ENCODE results near the gene CLEC3A.
"Not testable (repeated sequence)": the region's sequence is repeated elsewhere in the genome, so short reads cannot be mapped to it uniquely, and the experiment has no call there.

The CLEC3A gene

DNA sequence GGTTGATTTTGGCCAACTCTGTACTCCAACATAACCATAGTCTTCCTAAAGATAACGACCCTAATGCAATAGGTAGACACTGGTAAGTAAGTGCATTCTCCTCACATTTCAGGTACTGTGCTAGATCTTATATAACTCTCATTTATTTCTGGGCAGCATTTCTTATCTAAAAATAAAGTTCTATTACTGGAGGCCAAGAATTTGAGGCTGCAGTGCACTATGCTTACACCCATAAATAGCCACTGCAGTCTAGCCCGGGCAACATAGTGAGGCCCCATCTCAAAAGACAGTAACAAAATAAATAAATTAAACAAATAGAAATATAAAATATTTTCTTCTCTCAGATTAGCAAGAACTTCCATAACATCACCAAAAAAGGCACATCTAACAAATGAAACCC is 12.7 kb downstream of the CLEC3A start:
- DNase-seq = no peak

DNA sequence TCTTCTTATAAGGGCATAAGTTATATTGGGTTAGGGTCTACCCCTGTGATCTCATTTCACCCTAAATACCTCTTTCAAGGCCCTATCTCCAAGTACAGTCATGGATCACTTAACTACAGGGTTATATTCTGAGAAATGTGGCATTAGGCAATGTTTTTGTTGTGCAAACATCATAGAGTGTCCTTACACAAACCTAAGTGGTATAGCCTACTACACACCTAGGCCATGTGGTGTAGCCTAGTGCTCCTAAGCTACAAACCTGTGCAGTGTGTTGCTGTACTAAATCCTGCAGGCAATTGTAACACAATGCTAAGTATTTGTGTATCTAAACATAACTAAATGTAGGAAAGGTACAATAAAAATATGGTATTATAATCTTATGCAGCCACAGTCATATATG is 18.0 kb downstream of the CLEC3A start:
- DNase-seq = no peak

DNA sequence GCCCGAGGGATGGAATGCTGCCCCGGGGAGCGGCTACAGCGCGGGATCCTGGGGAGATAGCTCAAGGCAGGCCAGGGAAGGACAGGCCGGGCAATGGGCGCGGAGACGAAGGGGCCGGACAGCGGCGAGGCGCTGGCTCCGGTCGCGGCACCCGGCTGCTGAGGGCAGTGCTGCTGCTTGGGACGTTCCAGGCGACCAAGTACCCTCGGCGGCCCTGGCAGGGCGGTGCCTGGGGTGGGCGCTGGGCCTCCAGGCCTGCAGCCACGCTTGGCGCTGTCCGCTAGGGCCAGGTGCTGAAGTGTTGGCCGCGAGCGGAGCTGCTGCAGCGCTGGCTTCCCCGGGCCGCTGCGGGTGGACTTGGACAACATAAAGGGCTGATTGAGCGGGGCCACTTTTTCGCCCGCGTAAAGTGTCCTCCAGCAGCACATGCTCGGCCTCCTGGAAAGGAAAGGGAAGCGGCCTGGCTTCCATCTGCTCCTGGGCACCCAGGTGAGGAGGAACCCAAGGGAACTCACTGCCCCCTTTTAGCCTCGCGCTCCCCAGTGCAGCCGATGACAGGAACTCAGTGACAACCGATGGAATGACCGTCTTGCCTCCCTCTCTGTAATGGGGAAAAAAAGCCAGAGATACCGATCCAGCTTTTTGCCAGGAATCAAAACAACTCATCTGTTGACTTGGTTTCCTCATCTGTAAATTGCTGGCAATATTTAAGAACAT is 23.7 kb downstream of the CLEC3A start:
- no peak for DNase-seq

DNA sequence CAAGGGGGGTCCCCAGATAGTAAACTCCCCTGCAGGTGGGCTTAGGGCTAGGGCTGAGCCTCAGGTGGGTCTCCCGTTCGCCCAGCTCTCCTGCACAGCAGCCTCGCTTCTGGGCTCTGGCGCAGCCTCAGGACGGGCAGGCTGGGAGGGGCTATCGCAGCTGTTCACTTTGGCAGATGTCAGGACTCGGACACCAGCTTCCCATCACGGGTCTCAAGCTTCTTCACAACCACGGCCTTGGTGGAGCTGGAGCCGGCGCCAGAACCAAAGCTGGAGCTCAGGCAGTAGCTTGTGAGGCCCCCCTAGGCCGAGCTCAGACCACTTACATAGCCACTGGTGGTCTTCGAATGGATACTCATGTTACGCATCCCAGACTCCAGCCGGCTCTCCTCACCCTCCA is 26.0 kb downstream of the CLEC3A start:
- DNase-seq = no peak

DNA sequence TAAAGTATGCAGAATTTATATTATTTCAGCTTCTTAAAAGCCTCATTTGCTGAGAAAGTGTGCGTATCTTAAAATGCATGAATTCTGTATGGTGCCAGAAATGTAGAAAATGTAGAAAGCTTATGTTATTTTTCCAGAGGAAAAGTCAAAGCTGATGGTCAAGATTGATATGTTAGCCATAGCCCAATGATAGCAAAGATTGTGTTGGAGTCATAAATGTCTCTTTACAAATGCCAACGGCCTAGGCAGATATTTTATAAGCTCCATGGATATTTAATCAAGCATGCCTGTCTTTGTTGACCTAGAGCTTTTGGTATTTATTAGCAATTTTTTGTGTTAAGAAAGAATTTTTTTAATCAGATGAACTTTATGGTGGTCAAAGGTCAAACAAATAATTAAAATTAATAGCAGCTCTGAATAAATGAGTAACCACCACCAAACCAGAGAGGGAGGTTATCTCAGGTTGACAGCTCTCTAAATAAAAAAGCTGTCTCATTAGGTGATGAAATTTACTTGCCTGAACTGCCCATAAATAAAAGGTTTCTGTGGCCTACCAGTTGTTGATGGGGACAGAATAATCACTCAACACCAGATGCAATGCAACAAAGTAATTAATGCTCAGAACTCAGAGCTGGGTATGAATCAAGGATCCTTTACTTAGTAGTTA is 28.5 kb downstream of the CLEC3A start:
- no peak for DNase-seq

DNA sequence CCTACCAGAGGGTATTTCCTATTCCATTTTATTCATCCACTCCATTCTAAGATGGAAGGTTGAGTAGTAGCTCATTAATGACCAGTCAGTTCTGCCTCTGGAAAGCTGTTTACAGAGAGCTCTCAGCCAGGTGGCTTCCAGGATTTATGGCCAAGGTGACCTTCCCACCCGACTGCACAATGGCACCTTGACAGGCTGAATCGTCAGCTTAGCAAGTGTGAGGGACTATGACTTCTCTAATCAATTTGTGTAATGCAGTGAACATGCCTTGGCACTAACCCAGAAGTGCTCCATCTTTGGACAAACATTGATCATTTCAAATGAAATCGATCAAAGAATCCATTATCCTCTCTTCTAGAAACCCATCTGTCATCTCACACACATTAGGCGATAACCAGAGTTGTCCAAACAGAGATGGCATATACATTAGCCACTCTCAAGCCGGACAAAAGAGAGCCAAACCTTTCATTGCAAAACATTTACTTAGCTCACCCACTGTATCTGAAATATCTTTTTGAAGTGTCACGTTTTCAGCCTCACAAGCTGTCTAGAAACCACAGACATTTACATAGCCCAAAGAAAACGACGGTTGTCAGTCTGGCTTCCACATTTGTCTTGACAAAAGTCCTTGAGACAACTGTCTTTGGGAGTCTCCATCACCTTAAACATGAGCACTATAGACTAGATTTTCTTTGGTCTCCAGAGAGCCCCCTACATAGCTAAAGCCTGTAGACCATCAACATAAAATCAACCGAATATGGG is 35.6 kb downstream of the CLEC3A start:
- DNase-seq = peak; percentile 90

DNA sequence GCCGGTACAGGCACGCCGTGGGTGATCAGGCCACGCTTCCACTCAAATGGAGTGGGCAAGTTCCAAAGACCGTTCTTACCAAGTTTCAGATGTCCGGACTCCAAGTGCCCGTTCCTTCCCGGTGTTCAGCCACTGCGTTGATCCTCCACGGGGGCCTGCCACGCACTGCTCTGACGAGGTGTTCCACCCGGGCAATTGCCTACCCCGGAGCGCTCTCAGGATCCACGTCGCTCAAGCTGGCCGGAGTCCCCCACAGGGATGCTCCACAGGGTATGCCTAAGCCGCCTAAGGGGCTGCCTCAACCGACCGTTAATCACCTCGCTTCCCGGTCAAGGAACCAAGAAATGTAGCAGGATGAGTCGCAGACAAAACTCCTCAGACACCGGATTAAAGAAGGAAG is 37.5 kb downstream of the CLEC3A start:
- DNase-seq = not testable (repeated sequence)

DNA sequence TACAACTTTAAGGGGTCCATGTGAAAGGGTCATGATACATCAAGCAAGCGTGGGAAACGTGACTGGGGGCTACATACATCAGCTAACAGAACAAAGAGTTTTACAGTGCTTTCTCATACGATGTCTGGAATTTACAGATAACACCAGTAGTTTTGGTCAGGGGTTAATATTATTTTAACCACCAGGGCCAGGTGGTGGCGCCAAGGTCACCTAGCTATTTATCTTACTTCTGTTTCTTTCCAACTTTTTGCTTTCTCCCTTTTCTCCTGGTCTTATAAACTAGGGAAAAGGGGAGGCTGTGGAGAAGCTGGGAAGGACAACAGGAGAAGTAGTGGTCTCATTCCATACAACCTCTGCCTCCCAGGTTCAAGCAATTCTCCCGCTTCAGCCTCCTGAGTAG is 37.9 kb downstream of the CLEC3A start:
- no peak for DNase-seq

DNA sequence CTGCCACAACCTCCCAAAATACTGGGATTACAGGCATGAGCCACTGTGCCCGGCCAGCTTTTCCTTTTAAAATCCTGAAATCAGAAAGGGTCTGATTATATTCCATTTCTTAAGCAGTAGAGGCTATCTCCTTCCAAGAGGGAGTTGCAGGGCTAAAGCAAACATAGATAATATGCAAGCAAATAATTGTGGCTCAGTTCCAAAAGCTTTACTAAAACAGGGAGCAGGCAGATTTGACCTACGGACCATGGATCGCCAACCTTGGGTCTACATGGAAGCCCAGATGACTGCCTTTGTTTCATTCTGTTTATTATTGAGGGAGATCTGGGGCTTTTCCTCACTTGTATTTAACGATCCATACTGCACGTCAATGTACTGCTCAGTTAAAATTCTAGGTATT is 38.5 kb downstream of the CLEC3A start:
- no peak for DNase-seq

DNA sequence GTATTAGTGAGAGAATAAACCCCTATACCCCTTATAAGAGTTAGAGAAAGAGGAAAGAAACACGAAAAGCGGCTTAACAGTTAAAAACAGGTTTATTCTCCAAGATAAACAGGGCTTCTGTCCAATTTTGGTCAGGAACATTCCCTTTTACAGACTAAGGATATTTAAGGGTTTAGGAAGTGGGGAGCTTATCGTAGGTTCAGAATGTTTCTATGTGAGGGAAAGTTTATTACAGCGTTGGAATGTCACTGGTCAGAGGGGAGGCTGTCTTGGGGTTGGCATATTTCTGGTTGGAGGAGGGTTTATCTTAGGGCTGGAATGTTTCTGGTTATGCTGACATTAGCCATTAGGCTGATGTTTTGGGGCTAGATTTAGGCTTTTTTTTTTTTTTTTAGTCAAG is 43.0 kb downstream of the CLEC3A start:
- DNase-seq = no peak

DNA sequence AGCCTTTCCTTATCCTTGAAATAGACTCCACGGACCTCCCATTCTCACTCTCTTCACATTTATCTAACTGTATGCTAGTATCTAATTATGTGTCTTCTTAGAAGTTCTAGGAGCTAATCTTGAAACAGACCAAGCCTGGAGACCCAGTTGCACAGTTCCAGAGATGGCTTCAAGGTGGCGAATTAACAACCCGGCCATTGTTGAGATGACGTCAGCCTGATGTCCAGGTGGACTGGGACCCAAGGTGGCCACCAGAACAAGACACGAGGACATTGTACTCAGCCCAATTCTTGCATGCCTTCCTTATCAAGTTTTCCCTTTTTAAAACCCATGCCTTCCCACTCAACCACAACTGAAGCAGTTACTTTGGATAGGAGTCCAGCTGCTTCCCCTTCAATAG is 47.6 kb downstream of the CLEC3A start:
- no peak for DNase-seq

DNA sequence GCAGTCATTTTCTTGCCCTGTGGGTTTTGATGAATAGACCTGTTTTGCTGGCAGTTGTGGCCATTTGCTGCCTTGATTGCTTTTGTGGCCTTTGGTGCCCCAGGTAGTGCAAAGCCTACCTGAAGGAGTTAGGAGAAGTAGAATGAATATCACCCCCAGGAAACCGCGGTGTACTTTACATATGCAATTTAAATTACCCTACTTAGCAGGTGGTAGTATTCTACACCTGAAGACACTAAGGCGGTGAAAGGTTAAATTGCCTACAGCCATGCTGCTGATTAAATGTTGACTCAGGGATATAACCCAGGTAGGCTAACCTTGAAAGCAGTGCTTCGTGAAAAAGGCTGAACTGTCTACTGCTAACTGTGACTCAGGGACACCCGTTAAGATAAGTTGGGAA is 49.9 kb downstream of the CLEC3A start:
- DNase-seq = no peak

DNA sequence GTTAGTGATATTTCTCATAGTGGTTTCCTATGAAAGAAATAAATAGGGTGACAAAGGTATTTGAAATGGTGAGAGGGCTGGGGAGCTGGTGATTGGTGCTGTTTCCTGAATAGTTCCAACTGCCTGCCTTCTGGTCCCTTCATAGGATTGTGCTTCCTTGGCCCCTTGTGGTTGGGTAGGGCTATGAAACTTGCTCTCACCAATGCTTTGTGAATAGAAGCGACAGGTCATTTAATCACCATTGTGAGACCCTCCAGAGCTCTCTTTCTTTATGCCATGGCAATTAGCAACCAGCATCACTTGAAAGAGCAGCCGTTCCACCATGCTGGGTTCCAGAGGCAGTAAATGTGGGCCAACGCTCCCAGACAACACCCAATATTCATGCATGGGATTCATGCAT is 53.5 kb downstream of the CLEC3A start:
- DNase-seq = no peak

DNA sequence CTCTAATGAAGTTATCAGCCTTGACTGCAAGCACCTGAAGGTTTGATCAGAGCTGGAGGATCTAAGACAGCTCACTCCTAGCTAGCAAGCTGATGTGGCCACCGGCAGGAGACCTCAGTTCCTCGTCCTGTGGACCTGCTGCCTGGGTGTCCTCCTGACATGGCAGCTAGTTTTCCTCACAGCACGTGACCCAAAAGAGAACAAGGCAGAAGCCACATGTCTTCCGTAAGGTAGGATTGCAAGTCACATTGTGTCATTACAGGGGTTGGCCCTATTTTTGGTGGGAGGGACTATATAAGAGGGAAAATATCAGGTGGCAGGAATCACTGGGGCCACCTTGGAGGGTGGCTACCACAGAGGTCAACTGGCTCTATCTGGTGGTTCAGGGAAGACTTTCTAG is 59.0 kb downstream of the CLEC3A start:
- no peak for DNase-seq

Data from NCI-H187 treated with DMSO at 0.1 percent for 48 hours (cell line).